LNCAP (cell line): ENCODE data around the gene USP47.

Experiments
- TF ChIP-seq, protein P1 (sequence below): fragments of 450-650 bp; IDR thresholded peaks from 2 replicates; pipeline ENCODE4 v1.5.1; 2017; ENCODE audit warnings: mild to moderate bottlenecking

The USP47 gene

DNA sequence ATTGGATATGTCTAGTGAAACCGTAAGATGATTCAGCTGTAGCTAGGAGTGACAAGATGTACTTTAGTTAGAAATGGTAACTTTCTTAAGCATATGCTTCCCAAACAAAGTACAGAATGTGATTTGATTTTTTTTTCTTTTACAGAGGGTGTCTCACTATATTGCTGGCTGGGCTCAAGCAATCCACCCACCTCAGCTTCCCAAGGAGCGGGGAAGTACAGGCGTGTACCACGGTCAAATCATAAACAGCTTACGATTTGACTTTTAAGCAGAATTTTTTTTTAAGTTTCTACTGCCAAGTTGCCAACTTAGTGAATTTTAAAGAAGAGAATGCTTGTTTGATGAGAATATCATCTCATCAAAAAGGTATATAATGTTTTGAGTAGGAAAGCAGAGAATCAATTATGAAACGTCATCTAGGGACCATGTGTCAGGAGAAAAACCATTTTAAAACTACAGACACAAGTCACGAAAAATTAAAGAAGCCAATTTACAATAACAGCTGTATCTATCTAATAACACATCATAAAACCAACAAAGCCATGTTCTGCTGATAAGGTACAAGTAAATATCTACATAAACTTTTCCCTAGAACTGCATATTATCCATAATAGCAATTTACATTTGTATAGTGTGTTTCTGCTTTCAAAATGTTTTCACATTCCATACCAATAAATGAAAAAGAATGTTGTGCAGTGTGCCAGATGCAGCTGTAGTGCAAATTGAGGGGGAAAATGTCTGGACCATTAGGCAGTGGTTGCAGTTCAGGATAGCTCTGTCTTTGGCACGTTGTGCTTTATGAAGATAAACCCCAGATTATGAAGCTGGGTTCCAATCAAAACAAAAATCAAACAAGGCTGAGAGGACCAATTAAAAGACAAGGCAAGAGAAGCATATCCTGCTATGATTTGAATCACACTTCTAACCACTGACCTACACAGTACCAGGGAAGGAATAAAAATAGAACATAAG is 33.7 kb upstream of the USP47 start:
- TF ChIP-seq, protein P1, sequence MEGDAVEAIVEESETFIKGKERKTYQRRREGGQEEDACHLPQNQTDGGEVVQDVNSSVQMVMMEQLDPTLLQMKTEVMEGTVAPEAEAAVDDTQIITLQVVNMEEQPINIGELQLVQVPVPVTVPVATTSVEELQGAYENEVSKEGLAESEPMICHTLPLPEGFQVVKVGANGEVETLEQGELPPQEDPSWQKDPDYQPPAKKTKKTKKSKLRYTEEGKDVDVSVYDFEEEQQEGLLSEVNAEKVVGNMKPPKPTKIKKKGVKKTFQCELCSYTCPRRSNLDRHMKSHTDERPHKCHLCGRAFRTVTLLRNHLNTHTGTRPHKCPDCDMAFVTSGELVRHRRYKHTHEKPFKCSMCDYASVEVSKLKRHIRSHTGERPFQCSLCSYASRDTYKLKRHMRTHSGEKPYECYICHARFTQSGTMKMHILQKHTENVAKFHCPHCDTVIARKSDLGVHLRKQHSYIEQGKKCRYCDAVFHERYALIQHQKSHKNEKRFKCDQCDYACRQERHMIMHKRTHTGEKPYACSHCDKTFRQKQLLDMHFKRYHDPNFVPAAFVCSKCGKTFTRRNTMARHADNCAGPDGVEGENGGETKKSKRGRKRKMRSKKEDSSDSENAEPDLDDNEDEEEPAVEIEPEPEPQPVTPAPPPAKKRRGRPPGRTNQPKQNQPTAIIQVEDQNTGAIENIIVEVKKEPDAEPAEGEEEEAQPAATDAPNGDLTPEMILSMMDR = no peak

DNA sequence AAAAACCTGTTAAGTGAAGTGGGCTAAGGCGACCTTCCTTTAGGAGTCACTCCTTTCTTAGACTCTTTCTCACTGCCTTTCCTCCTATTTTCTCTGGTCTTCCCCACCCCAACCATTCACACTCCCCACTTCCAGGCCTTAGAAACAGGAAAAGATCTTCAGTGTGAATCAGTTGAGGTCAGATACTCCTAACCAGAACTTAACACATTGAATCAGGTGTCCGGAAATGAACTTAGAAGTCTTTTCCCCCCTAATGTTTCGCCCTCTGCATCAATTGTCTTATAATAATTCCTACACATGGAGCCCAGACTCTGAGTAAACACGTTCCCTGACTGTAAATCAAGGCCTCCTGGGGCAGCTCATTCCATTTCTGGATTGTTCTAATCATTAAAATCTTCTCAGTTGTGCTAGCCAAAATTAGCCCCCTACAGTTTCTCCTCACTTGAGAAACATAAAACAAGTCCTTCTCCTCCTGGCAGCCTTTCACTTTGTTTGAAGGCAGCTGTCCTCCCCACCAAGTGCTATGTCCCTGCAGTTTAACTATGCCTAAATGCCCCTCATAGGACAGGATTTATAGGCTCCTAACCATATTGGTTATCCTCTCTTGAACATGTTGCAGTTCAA is 32.7 kb upstream of the USP47 start:
- TF ChIP-seq, protein P1 = no peak

DNA sequence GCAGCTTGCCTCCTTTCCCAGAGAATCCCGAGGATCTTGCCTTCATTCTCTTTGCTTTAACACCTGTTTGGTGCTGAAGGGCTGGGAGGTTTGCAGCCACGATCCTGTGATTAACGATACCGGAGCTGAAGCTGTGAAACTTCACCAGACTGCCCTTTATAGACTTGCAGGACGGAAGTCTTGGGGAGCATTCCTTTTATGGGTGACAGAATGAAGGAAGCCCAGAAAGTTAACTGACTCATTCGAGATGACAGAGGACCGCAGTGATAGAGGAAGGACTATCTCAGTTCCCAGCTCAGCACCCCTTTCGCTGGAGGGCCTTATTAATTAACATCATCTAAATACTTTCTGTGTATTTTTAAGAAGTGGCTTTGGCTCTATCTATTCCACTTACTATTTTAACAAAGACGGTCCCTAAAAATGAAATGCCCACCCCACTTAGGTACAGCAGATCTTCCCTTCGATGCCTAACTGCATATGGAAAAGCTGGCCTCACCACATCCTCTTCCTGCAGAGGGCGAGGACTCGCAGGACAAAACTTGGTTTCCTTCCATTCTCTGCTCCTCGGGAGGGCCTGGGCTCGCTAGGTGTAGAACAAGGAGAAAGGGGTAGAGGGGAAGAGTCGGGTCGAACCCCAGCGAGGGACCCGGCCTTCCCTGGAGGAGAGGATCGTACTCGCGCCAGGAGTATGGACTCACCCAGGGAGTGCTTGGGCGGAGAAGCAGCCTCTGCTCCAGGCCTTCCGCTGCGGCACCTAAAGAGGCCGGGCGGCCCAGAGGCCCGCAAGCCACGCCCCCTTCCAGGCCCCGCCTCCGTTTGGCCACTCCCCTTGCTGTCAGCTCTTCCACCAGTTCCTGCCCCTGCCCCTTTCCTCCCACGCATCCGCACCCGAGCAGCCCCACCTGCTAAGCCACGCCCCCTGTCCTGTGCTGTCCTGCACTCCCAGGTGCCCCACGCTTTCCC is 30.7 kb upstream of the USP47 start:
- TF ChIP-seq, protein P1 = no peak

DNA sequence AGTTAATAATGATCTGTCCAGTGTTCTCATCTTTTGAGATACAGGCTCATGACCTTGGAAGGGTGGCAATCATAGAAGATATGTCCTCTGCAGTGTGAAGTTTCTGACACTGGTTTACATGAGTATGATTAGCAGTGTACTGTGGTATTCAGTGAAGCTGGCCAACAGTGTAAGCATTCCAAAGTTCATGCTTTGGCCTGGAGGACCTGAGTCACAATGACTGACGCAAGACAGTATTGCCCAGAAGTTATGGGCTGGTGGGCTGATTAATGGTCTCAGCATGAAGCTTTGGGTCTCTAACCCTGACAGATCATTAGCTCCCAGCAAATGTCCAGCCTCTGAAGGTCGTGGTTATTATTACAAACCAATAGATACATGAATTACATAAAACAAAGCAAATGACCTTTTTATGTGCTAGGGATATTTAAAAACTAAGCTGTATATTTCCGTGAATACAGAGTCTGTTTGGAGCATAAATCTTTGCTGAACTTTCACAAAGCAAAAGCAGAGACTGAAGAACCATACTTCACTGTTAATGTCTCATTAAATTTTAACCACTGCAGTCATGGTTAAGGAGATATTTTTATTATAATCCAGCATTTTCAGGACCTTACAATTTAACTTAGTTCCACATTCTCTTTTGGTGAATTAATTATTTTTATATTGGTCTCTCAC is 28.3 kb upstream of the USP47 start:
- TF ChIP-seq, protein P1 = no peak

DNA sequence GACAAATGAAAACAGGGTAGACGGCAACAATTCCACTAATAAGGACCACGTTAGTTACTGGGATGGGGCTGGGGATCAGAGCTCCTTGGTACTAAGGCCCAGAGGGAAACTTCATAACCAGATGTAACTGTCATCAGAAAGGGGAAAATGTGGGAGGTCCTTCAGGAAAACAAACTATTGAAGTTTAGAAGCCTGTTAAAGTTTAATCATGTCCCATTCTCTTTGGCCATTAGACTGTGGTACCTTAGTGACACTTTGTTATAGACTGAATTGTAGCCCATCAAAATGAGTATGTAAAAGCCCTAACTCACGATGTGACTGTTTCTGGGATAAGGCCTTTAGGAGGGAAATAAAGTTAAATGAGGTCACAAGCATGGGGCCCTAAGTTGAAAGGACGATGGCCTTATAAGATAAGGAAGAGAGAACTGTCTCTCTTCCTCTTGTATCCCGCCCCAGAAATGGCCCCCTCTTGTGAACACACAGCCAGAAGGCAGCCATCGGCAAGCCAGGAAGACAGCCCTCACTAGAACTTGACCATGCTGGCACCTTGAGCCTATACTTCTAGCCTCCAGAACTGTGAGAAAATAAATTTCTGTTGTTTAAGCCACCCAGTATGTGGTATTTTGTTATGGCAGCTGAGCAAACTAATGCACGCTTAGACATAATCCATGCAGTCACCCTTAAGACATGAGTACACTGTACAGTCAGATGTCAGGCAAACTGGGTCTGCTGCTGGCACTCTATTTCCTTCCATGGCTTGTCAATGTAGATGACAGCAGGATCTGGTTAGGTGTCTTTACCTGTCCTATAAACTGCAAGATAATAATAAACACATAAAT is 26.9 kb upstream of the USP47 start:
- TF ChIP-seq, protein P1 = no peak

DNA sequence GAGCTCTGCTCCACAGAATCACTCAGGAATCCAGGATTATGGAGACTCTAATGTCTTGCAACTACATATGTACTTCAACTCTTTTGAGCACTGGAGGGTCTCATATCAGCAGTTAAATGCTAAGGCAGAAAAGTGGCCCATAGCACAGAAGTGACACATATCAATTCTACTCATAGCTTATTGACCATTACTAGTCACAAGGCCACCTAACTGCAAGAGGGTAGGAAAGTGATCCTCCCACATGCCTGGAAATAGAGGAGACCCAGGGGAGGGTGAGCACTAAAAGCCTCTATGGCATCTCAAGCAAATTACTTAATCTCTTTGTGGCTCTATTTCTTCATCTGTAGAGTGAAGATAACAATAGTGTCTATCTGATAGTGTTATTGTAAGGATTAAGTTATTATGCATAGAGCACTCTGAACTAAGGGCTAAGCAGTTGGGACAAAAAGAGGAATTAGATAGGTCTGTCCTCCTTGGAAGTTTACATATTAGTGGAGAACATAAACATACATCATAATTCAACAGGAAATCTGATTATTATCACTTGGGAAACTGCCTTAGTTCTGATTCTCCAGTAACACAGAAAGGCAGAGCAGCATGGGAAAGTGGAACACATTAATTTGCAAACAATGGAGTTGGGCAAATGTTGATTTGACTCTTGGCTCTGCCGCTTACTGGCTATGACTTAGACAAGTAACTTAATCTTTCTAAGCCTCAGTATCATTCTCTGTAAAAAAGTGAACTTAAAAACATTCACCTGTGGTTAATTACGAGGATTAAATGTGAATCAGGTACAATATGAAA is 25.1 kb upstream of the USP47 start:
- TF ChIP-seq, protein P1 = no peak
